BLaER1 treated with 17β-estradiol and CSF1 and Interleukin-3, amounts not matched to agents 10 nM and 100 nM (cell line): ENCODE measurements around the gene NOVA2.

ENCODE experiments used
- H3K27ac ChIP-seq, 11 experiments: shearing (Covaris generic); formaldehyde crosslinking; 2 replicates each; pipeline ENCODE4 v1.8.1; 2022
- H3K27me3 ChIP-seq, 11 experiments: shearing (Covaris generic); formaldehyde crosslinking; 2 replicates each; pipeline ENCODE4 v1.8.1; 2022
- H3K36me3 ChIP-seq, 11 experiments: shearing (Covaris generic); formaldehyde crosslinking; 2 replicates each; pipeline ENCODE4 v1.8.1; 2022
- H3K4me1 ChIP-seq, 10 experiments: shearing (Covaris generic); formaldehyde crosslinking; 2 replicates each; pipeline ENCODE4 v1.8.1; 2022
- H3K4me2 ChIP-seq, 11 experiments: shearing (Covaris generic); formaldehyde crosslinking; 2 replicates each; pipeline ENCODE4 v1.8.1; 2022
- H3K4me3 ChIP-seq, 10 experiments: shearing (Covaris generic); formaldehyde crosslinking; 2 replicates each; pipeline ENCODE4 v1.8.1; 2022
- H3K9ac ChIP-seq, 11 experiments: shearing (Covaris generic); formaldehyde crosslinking; 2 replicates each; pipeline ENCODE4 v1.8.1; 2022
- H3K9me3 ChIP-seq, 11 experiments: shearing (Covaris generic); formaldehyde crosslinking; replicated peaks in 1 of 11; 2 replicates each; pipeline ENCODE4 v1.8.1; 2022
- H4K20me1 ChIP-seq, 11 experiments: shearing (Covaris generic); formaldehyde crosslinking; 2 replicates each; pipeline ENCODE4 v1.8.1; 2022
- Cebpa-rat ChIP-seq, 11 experiments: shearing (Covaris generic); IDR thresholded peaks; 2 replicates each; pipeline ENCODE4 v1.8.1; 2022

The NOVA2 gene

GRCh38 chr19:45973553-45974338 lies at the start of gene NOVA2:
Gene NOVA2 (minus strand): TSS chr19:45973865. CDS start chr19:45973351, 514 bp downstream.
- Histone ChIP-seq H4K20me1 (no peaks in the 10 kb centered on the region), H3K27me3 (no peaks in the 10 kb centered on the region), H3K4me2 (peak within 1 kb of the TSS; percentile 81 to 94 (median 87)), H3K4me1 (peaks cover 19 to 79% (median 69%) of the 10 kb centered on the region in 10 experiments), H3K4me3 (peak within 1 kb of the TSS in 8 of 10 experiments; percentile 35 to 59 (median 46); a peak in 11 of 20 replicates), H3K9ac (peak within 1 kb of the TSS in 3 of 11 experiments; percentile 41 to 54 (median 48); a peak in 6 of 22 replicates), H3K27ac (no peak within 1 kb of the TSS; a peak in 1 of 22 replicates), H3K36me3 (no peaks in the 10 kb centered on the region), H3K9me3 (no peaks in the 10 kb centered on the region)
- no peak for TF ChIP-seq Cebpa-rat (IDR thresholded peaks at IDR 0.05)

DNA sequence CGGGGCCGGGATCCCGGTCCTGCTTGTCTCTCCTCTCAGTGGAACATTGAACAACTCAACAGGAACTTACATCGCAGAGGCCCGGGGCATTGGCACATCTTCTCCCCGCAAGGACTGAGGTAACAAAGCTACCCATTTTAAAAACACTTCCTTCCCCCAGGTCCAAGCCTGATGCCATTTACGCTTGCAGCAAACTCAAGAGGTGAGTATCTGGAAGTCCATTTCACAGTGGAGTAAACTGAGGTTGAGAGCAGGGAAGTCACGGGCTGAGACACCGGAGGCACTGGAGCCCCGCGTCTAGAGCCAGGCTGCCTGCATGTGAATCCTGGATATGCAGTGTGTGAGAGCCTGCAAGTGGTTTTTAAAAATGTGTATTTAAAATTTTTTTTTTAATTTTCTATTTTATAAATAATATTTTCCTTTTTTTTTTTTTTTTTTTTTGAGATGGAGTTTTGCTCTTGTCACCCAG lies 49.7 kb upstream of the NOVA2 start:
- no peak for TF ChIP-seq Cebpa-rat (IDR thresholded peaks at IDR 0.05)
- Histone ChIP-seq H4K20me1 (peaks cover 0 to 60% (median 0%) of the 10 kb centered on the region in 11 experiments; a peak in 8 of 22 replicates), H3K4me3 (no peak overlapping the region), H3K4me2 (peak overlapping the region in 2 of 11 experiments; percentile 37 to 40; a peak in 3 of 22 replicates), H3K9ac (no peak overlapping the region), H3K4me1 (peaks cover 9 to 43% (median 28%) of the 10 kb centered on the region in 10 experiments), H3K27me3 (peaks cover 0 to 32% (median 0%) of the 10 kb centered on the region in 11 experiments; a peak in 3 of 22 replicates), H3K27ac (no peak overlapping the region), H3K9me3 (no peaks in the 10 kb centered on the region; a peak in 1 of 22 replicates), H3K36me3 (peaks cover 0 to 2% (median 0%) of the 10 kb centered on the region in 11 experiments; a peak in 4 of 22 replicates)

DNA sequence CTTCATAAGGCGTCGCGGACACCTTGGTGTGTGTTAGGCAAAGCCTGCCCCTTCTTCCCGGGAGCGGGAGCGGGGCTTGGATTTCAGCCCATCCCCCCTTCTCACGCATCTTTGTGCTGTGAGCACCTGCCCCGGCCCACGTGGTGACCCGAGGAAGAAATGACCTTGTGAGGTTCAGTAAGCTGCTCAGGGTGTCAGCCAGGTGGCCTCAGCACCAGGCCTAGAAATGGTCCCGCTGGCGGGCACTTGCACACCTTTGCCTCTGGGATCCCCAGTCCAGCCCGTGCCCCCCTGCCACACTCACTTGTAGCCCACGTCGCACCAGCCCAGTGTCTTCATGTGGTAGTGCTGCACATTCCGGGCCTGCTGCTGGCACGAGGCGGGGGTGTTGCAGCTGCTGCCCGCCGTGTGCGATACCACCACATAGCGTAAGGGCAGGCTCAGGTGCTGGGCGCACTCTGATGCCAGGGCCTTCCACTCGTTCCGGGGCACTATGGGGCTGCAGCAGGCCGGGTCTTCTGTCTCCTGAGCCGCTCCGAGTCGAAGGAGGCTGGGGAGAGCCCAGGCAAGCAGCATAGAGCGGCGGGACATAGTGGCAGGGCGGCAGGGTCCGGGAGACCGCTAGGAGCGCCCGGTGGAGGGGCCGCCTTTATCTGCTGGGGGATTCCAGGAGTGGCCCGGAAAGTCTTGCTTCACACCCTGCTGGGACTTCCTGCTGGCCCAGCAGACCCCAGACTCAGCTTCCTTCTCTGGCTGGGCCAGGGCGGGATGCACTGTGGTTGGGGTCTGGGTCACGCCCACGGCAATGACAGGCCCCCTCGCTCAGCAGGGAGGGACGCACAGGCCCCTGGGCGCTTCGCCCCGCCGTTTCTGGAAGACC lies 49.0 kb upstream of the NOVA2 start, which contains the start of gene PGLYRP1:
Gene PGLYRP1, minus strand, starts transcription at position 623 of the 880 bp plus-strand sequence. Its CDS starts 32 bp downstream, at position 591.
- peaks cover 9 to 43% (median 28%) of the 10 kb centered on the region in 10 experiments for H3K4me1 ChIP-seq
- H3K27ac ChIP-seq = no peak within 1 kb of the TSS
- no peak within 1 kb of the TSS for H3K9ac ChIP-seq
- peaks cover 0 to 32% (median 0%) of the 10 kb centered on the region in 11 experiments; a peak in 3 of 22 replicates for H3K27me3 ChIP-seq
- no peak for TF ChIP-seq Cebpa-rat (IDR thresholded peaks at IDR 0.05)
- peaks cover 0 to 66% (median 0%) of the 10 kb centered on the region in 11 experiments; a peak in 8 of 22 replicates for H4K20me1 ChIP-seq
- peak within 1 kb of the TSS in 7 of 11 experiments; percentile 12 to 48 (median 37); a peak in 9 of 22 replicates for H3K4me2 ChIP-seq
- peaks cover 0 to 8% (median 4%) of the 10 kb centered on the region in 11 experiments; a peak in 9 of 22 replicates for H3K36me3 ChIP-seq
- H3K4me3 ChIP-seq = no peak within 1 kb of the TSS
- H3K9me3 ChIP-seq = no peaks in the 10 kb centered on the region; a peak in 1 of 22 replicates

GRCh38 chr19:46022061-46022430 lies 48.4 kb upstream of the NOVA2 start:
- H4K20me1 ChIP-seq = peaks cover 0 to 73% (median 2%) of the 10 kb centered on the region in 11 experiments; a peak in 11 of 22 replicates
- H3K4me1 ChIP-seq = peaks cover 12 to 45% (median 30%) of the 10 kb centered on the region in 10 experiments
- peak overlapping the region in 6 of 11 experiments; percentile 12 to 48 (median 26); a peak in 7 of 22 replicates for H3K4me2 ChIP-seq
- H3K27ac ChIP-seq = no peak overlapping the region
- H3K4me3 ChIP-seq = no peak overlapping the region
- no peaks in the 10 kb centered on the region; a peak in 1 of 22 replicates for H3K9me3 ChIP-seq
- no peak overlapping the region for H3K9ac ChIP-seq
- peaks cover 0 to 10% (median 4%) of the 10 kb centered on the region in 11 experiments; a peak in 9 of 22 replicates for H3K36me3 ChIP-seq
- H3K27me3 ChIP-seq = peaks cover 0 to 32% (median 0%) of the 10 kb centered on the region in 11 experiments; a peak in 3 of 22 replicates
- no peak for TF ChIP-seq Cebpa-rat (IDR thresholded peaks at IDR 0.05)

DNA sequence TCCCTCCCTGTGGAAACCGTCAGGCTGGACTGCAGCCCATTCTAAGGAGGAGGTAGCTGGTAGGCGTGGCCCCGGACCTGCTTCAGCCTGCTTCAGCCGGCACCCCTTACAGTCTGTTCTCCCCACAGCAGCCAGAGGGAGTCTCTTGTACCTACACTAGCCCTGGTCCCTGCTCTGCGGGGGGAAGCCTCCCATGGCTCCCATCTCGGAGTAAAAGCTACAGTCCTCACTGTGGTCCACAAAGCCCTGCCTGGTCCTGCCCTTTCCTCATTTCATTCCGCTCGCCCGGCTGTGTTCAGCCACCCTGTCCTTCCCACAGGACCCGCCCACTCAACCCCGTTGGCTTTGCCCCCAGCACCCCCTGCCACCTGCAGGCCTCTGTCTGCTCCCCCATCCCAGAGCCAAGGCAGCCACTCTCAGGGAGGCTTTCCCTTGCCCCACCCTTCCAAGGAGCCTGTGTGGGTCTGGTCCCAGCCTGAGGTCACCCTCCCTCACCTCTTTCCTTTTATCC lies 47.9 kb upstream of the NOVA2 start:
- TF ChIP-seq Cebpa-rat (IDR thresholded peaks at IDR 0.05) = no peak
- Histone ChIP-seq H4K20me1 (peaks cover 0 to 73% (median 4%) of the 10 kb centered on the region in 11 experiments; a peak in 14 of 22 replicates), H3K4me1 (peaks cover 13 to 44% (median 32%) of the 10 kb centered on the region in 10 experiments), H3K27me3 (peaks cover under 1 to 32% (median under 1%) of the 10 kb centered on the region in 11 experiments; a peak in 18 of 22 replicates), H3K9me3 (no peaks in the 10 kb centered on the region; a peak in 1 of 22 replicates), H3K9ac (no peak overlapping the region), H3K27ac (no peak overlapping the region), H3K4me3 (no peak overlapping the region), H3K4me2 (peak overlapping the region in 8 of 11 experiments; percentile 10 to 48 (median 26); a peak in 12 of 22 replicates), H3K36me3 (peaks cover 0 to 10% (median 4%) of the 10 kb centered on the region in 11 experiments; a peak in 9 of 22 replicates)

DNA sequence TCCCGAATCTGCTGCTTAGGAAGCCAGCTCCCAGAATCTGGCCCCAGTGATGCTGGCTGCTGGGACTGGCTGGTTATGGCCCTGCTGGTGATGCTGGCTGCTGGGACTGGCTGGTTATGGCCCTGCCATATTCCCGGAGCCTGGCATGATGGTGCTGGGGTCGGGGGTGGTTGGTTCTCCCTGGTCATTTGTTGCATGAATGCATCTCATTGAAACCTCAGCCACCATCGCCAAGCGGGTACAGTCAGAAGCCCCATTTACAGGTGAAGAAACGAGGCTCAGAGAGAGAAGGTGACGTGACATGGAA lies 47.1 kb upstream of the NOVA2 start:
- TF ChIP-seq Cebpa-rat (IDR thresholded peaks at IDR 0.05) = no peak
- H3K36me3 ChIP-seq = peaks cover 0 to 10% (median 4%) of the 10 kb centered on the region in 11 experiments; a peak in 9 of 22 replicates
- peaks cover 8 to 40% (median 9%) of the 10 kb centered on the region in 11 experiments for H3K27me3 ChIP-seq
- H3K9me3 ChIP-seq = no peaks in the 10 kb centered on the region; a peak in 1 of 22 replicates
- H4K20me1 ChIP-seq = peaks cover 6 to 75% (median 12%) of the 10 kb centered on the region in 11 experiments; a peak in 20 of 22 replicates
- no peak overlapping the region for H3K27ac ChIP-seq
- H3K4me2 ChIP-seq = no peak overlapping the region
- H3K4me1 ChIP-seq = peaks cover 10 to 44% (median 33%) of the 10 kb centered on the region in 10 experiments
- no peak overlapping the region for H3K4me3 ChIP-seq
- no peak overlapping the region for H3K9ac ChIP-seq

DNA sequence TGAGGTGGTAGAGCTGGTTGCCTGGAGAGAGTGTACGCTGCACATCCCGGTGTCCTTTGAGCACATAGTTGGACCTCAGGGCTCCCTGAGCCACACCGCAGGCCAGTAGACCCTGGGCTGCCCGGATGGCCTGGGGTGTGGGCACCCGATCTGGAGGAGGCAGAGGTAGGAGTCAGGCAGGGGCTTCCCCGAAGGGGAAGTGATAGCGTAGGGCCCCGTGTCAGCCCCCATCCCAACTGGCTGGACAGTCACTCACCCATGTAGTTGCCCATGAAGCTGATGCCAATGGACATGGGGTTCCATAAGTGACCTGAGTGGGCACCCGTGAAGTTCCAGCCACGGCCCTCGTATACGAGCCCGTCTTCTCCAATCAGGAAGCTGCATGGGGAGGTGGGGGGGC lies 45.6 kb upstream of the NOVA2 start:
- H3K27ac ChIP-seq = no peak overlapping the region
- H3K4me2 ChIP-seq = peak overlapping the region in 2 of 11 experiments; percentile 0 to 10; a peak in 2 of 22 replicates
- H3K4me1 ChIP-seq = peaks cover 7 to 51% (median 36%) of the 10 kb centered on the region in 10 experiments; a peak in 19 of 20 replicates
- H4K20me1 ChIP-seq = peaks cover 15 to 89% (median 26%) of the 10 kb centered on the region in 11 experiments; a peak in 20 of 22 replicates
- H3K27me3 ChIP-seq = peaks cover 23 to 55% (median 24%) of the 10 kb centered on the region in 11 experiments
- peaks cover 0 to 16% (median 5%) of the 10 kb centered on the region in 11 experiments; a peak in 12 of 22 replicates for H3K36me3 ChIP-seq
- H3K9ac ChIP-seq = no peak overlapping the region
- H3K4me3 ChIP-seq = no peak overlapping the region
- no peak for TF ChIP-seq Cebpa-rat (IDR thresholded peaks at IDR 0.05)
- H3K9me3 ChIP-seq = peaks cover 0 to 4% (median 0%) of the 10 kb centered on the region in 11 experiments; a peak in 1 of 22 replicates
